ENCODE data around the gene SUN5.
"Not testable (repeated sequence)": the region's sequence is repeated elsewhere in the genome, so short reads cannot be mapped to it uniquely, and the experiment has no call there.

The SUN5 gene

DNA sequence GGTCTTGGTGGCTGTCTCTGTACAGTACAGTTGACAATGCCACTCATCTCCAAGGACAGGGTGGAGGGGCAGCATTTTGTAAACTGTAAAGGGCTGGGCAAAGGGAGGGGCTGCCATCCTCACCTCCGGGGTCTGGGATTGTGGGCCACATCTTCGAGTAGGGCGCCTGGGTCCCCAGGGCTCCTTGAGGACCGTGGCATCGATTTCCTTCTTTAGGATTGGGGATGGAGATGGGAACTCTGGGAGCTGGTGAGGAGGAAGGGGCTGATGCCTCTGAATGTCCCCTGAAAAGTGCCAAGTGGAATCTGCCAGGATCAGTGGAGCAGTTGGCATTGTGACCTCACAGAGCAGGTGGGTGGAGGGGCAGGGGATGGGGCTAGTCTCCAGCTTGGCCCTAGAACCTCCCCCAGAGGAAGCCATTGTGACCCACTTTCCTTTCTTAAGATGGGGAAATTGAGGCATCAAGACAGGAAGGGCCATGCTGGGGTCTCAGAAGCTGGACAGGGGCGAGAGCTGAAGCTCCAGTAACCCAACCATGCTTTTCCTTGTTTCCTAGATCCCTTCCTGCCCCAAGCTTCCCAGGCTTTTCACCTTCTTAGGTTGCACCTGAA is at the start of gene SUN5:
Gene SUN5 (minus strand): TSS at position 293 of the 611 bp plus-strand sequence. CDS start 93 bp downstream, at position 200.
- no peak for DNase-seq (ENCODE audit: low spot score)

DNA sequence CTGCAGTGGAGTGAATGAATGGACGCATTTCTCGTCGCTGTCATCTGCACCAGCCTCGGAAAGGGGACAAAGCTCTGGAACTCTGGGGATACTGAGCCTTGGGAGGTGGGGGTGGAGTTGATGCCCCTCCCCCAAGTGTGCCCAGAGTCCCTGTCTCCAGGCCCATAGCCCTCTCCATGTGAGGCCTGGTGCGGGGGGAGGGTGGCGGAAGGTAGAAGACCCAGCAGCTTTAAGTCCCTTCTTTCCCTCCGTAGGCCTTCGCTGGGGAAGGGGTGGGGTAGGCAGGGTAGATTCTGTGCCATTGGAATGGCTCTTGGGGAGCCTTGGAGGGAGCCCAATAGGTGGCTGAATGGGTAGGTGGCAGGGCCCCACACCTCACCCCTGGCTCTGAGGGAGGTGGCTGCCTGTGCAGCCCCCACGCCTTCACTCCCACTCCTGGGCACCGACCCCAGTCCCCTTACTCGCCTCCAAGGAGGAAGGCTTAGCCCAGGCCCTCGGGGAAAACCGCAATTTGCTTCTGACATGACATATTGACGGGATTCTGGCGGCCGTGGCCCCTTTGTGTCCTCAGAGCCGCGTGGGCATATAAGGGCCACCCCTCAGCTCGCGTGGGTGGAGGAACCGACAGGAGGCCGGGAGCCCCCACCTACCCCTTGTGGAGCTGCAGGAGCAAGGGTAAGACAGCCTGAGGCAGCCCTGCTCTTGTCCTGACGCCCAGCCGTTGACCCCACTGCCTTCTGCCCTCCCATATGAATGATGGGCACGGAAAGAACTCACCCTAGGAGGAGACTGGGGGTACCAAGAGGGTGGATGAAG is 49.3 kb upstream of the SUN5 start, which contains the start of gene BPIFB3:
Gene BPIFB3 (plus strand): TSS at position 613 of the 816 bp plus-strand sequence. CDS start 1,533 bp downstream, outside the sequence.
- DNase-seq (ENCODE audit: low spot score): no peak

DNA sequence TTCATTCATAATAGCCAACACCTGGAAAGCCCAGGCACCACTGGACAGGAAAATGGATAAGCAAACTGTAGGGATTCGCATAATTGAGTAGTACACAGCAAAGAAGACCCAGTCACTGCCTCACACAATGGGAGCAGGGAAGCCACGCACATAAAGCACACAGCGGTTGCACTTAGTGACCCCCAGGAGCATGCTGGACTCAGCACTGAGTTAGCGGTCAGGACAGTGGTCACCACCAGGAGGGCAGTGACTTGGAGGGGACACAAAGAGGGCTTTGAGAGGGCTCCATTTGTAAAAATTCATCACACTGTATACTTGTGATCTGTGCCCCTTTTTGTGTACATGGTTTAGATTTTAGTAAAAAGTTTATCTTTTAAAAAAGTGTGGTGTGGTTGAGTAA is 47.1 kb upstream of the SUN5 start:
- DNase-seq (ENCODE audit: low spot score): no peak

DNA sequence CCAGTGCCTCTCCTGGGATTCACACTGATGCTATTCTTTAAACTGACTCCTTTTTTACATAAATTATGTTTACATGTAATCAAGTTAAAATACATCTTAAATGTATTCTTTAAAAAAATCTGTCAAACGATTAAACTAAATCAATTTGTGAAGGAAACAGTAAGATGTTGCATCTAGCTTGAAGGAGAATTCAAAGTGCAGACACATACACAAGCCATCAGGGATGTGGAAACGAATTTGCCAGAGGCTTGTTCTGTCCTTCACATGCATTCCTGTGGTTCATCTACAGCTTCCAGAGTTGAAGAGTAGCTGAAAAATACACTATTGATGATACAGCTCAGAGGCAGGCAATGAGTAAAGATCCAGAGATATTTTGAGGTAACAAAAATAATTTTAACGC is 42.2 kb upstream of the SUN5 start:
- no peak for DNase-seq (ENCODE audit: low spot score)

GRCh38 chr20:33045129-33045721 is 41.0 kb upstream of the SUN5 start:
- DNase-seq (ENCODE audit: low spot score): not testable (repeated sequence)

GRCh38 chr20:33043731-33044181 is 39.5 kb upstream of the SUN5 start:
- no peak for DNase-seq (ENCODE audit: low spot score)

- no peak for DNase-seq (ENCODE audit: low spot score)
Measured at GRCh38 chr20:33042983-33043730, 38.9 kb upstream of the SUN5 start.

- DNase-seq (ENCODE audit: low spot score): no peak
Measured at GRCh38 chr20:33042430-33042829, 38.2 kb upstream of the SUN5 start.

- DNase-seq (ENCODE audit: low spot score): no peak
Measured at GRCh38 chr20:33038243-33038642, 34.0 kb upstream of the SUN5 start.

DNA sequence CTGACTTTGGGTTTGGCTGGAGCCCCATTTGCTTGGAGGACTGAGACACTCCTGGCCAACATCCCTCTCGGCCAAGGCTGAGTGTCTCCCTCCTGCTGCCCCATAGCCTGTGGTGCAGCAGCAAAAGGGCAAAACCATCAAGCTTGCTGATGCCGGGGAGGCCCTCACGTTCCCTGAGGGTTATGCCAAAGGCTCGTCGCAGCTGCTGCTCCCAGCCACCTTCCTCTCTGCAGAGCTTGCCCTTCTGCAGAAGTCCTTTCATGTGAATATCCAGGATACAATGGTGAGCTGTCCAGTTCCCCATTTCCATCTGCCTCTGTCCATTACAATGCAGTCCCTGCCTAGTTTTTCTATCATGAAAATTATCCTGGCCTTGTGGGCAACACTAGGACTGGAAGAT is 33.2 kb upstream of the SUN5 start:
- DNase-seq (ENCODE audit: low spot score): no peak

DNA sequence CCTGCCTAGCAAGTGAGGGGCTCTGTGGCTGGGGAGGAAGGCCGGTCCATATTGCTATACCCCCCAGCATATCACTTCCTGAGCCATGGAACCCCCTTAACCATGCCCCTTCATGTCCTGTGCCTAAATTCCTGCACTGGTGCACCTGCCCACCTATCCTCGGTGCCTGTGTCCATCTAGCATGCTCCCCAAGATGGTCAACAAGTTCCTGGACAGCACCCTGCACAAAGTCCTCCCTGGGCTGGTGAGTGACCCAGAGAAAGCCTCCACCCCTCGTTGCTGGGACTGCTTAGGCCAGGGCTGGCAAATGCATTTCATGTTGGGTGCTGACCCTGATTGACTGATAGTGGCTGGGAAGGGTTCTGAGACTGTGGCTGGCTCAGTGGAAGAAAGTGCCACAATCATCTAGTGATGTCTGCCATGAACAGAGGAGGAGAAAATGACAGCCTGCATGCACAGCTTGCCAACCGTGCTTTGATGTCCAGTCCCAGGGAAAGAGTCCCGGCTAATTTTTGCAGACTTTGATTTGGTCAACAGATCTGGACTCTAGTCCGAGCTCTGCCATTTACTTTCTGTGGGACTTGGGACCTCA is 30.8 kb upstream of the SUN5 start:
- DNase-seq (ENCODE audit: low spot score): no peak

GRCh38 chr20:33034115-33034514 is 29.9 kb upstream of the SUN5 start:
- no peak for DNase-seq (ENCODE audit: low spot score)

GRCh38 chr20:33033381-33033780 is 29.1 kb upstream of the SUN5 start:
- DNase-seq (ENCODE audit: low spot score): no peak

DNA sequence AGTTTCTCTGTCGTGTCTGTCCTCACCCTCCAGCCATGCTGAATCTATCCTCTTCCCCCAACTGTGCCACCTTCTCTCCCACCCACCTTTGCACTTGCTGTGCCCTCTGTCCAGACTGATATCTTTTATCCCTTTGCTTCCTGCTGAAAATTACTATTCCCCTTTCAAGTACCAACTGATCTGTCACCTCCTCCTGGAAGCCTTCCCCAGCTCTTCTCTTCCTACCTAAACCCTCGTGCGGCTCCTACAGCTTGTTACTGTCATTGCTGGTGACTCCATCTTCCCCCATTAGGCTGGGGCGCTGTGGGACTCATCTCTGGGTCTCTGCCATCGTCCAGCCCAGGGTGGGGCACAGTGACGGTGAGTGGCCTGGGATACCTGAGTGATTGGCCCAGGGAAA is 28.3 kb upstream of the SUN5 start:
- DNase-seq (ENCODE audit: low spot score): no peak

- DNase-seq (ENCODE audit: low spot score): no peak
Measured at GRCh38 chr20:33031531-33031930, 27.3 kb upstream of the SUN5 start, which contains the start of gene BPIFB6. BPIFB6 (plus strand) TSS chr20:33031648; CDS start chr20:33031648, 0 bp downstream.

GRCh38 chr20:33030569-33030968 is 26.3 kb upstream of the SUN5 start:
- no peak for DNase-seq (ENCODE audit: low spot score)

DNA sequence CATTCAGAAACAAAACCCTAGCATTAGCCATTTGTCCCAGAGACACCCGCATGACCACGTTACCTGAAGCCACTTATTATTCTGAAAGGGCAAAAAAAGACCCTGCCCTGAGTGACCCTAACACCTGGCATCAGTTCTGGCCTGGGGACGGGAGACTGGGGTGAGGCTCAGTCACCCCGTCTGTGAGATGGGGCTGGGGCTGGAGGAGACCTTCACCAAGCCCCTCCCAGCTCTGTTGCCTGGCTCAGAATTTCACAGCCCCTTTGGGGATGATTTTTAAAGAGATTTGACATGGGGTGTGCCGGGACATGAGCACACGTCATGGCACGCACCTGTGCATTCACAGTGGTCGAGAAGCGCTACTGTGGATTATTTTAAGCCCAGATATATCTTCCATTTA is 25.8 kb upstream of the SUN5 start:
- DNase-seq (ENCODE audit: low spot score): no peak

GRCh38 chr20:33028875-33029274 is 24.6 kb upstream of the SUN5 start:
- no peak for DNase-seq (ENCODE audit: low spot score)

DNA sequence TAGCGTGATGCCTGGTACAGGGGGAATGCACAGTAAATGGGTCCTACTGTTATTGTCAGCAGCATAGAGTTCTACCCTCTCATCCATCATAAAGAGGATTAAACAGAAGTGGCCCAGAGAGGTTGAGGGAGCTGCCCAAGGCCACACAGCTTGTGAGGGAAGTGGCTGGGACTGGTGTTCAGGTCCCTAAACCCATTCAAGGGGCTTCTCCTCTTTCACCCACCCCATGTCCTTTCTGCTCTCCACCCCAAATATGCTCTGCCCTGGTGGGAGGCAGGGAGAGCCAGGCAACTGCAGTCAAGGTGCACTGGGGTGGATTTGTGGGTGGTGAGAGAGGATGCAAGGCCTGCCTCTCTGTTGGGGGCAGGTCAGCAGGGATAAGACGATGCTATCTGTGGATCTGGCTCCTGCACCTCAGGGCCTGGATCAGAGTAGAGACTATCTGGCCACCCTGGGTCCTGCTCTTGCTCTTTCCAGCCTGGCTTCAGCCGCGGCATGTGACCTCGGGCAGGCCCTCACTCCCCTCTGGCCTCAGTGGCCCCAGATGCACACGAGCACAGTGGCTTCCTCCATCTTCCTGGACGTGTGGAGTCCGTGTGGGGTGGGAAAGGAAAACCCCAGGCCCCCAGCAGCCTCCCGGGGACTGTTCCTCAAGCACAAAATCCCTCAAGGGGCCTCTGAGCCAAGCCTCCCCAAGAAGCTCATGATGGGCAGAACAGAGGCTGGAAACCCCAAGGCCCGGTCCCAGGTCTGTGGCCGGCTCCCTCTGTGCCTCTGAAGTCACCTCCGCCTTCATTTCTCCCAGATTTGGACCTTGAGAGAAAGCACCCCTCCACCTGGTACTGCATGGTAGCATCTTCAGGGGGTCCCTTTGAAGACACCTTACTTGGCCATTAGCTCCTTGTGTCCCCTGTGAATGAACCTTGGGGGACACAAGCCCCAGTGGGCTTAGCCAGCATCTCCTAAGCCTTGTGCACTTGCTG is 23.8 kb upstream of the SUN5 start:
- no peak for DNase-seq (ENCODE audit: low spot score)
